ENCODE data around the gene TLR8.
A peak's percentile ranks its signal among the peaks of the same experiment; 100 is the strongest.

Gene TLR8

GRCh38 chrX:12970691-12971202, 64.3 kb downstream of the TLR8 start:
- Histone ChIP-seq H3K9ac (ENCODE audit: low read length) (peak overlapping the region; percentile 65), H3K27me3 (replicated peaks; ENCODE audit: control insufficient read depth, insufficient read depth, low read length) (no peaks in the 10 kb centered on the region), H3K4me1 (ENCODE audit: control insufficient read depth, insufficient read depth, low read length) (peaks cover 23% of the 10 kb centered on the region), H3K36me3 (ENCODE audit: control insufficient read depth, insufficient read depth, low read length, severe bottlenecking) (no peaks in the 10 kb centered on the region), H3K4me3 (ENCODE audit: low read length) (peak overlapping the region; percentile 42), H3K9me3 (ENCODE audit: control insufficient read depth, low read length) (no peaks in the 10 kb centered on the region)
- no peak for DNase-seq (ENCODE audit: low read depth)

- peaks cover 23% of the 10 kb centered on the region for H3K4me1 ChIP-seq (ENCODE audit: control insufficient read depth, insufficient read depth, low read length)
- no peaks in the 10 kb centered on the region for H3K36me3 ChIP-seq (ENCODE audit: control insufficient read depth, insufficient read depth, low read length, severe bottlenecking)
- no peaks in the 10 kb centered on the region for H3K9me3 ChIP-seq (ENCODE audit: control insufficient read depth, low read length)
- no peak overlapping the region for H3K4me3 ChIP-seq (ENCODE audit: low read length)
- no peak for DNase-seq (ENCODE audit: low read depth)
- H3K9ac ChIP-seq (ENCODE audit: low read length): peak overlapping the region; percentile 65
- no peaks in the 10 kb centered on the region for H3K27me3 ChIP-seq (replicated peaks; ENCODE audit: control insufficient read depth, insufficient read depth, low read length)
These were observed 65.0 kb downstream of the TLR8 start for GRCh38 chrX:12971282-12972003.

- no peaks in the 10 kb centered on the region for H3K9me3 ChIP-seq (ENCODE audit: control insufficient read depth, low read length)
- peaks cover under 1% of the 10 kb centered on the region for H3K36me3 ChIP-seq (ENCODE audit: control insufficient read depth, insufficient read depth, low read length, severe bottlenecking)
- no peak overlapping the region for H3K4me3 ChIP-seq (ENCODE audit: low read length)
- H3K27me3 ChIP-seq (replicated peaks; ENCODE audit: control insufficient read depth, insufficient read depth, low read length): peaks cover under 1% of the 10 kb centered on the region
- peak overlapping the region; percentile 49 for H3K9ac ChIP-seq (ENCODE audit: low read length)
- no peak for DNase-seq (ENCODE audit: low read depth)
- H3K4me1 ChIP-seq (ENCODE audit: control insufficient read depth, insufficient read depth, low read length): peaks cover 23% of the 10 kb centered on the region
These were observed 65.8 kb downstream of the TLR8 start for GRCh38 chrX:12972243-12972642.
